Calu3 (cell line): Measurements from ENCODE around the gene KLHDC10. TPM values are rescaled to one million over a fixed set of nuclear protein-coding genes. Genes with fewer than 3 reads are reported as not detected.
"Not testable (repeated sequence)": the region's sequence is repeated elsewhere in the genome, so short reads cannot be mapped to it uniquely, and the experiment has no call there.

Experiments used
- BruUV-seq: library from RNA; stranded (reverse); fragments of 400-500 nt; replicated peaks from 2 replicates; lab custom pipeline; 2021; lab: Mats Ljungman, UMichigan
- CTCF ChIA-PET: fragments of 300-600 bp; sonication (Branson Sonifier 250); formaldehyde crosslinking; loops from one replicate; lab custom pipeline; 2022; ENCODE audit warnings: antibody characterized with exemption; lab: Charles Lee
- DNase-seq: peaks from one replicate; pipeline ENCODE4 v3.0.0; 2022
- H3K27ac Mint-ChIP-seq: one replicate; pipeline ENCODE4 v1.8.0; 2022; ENCODE audit warnings: mixed read lengths; ENCODE audit not compliant: unreplicated experiment
- H3K27me3 Mint-ChIP-seq: one replicate; pipeline ENCODE4 v1.8.0; 2022; ENCODE audit warnings: mixed read lengths; ENCODE audit not compliant: unreplicated experiment
- H3K36me3 Mint-ChIP-seq: one replicate; pipeline ENCODE4 v1.8.0; 2022; ENCODE audit warnings: mild to moderate bottlenecking, moderate library complexity, mixed read lengths; ENCODE audit not compliant: insufficient read depth, unreplicated experiment
- H3K4me1 Mint-ChIP-seq: one replicate; pipeline ENCODE4 v1.8.0; 2022; ENCODE audit warnings: mild to moderate bottlenecking, low read depth, mixed read lengths; ENCODE audit not compliant: unreplicated experiment
- H3K4me3 Mint-ChIP-seq: one replicate; pipeline ENCODE4 v1.8.0; 2022; ENCODE audit warnings: mild to moderate bottlenecking, low read depth, moderate library complexity, mixed read lengths; ENCODE audit not compliant: unreplicated experiment
- H3K9me3 Mint-ChIP-seq: one replicate; pipeline ENCODE4 v1.8.0; 2022; ENCODE audit warnings: low read depth, mixed read lengths; ENCODE audit not compliant: unreplicated experiment
- CTCF ChIP-seq: fragments of 200-600 bp; IDR thresholded peaks from one replicate; pipeline ENCODE4 v1.8.0; 2022; ENCODE audit warnings: antibody characterized with exemption; ENCODE audit not compliant: unreplicated experiment
- intact Hi-C: fragments of 100-400 bp; cut with micrococcal nuclease; formaldehyde crosslinking; loops from one replicate; pipeline ENCODE4 v1.10.0; 2022; ENCODE audit not compliant: unreplicated experiment
- total RNA-seq: library from RNA; stranded (reverse); gene quantifications from 2 replicates; pipeline ENCODE4 v1.2.3, GENCODE V29; 2022

KLHDC10 gene
- total RNA-seq, 1 experiment from 2014 or later = 35.3 TPM

GRCh38 chr7:130182990-130183389 is 112.7 kb downstream of the KLHDC10 start:
- no peak for DNase-seq
- no peak overlapping the region for H3K27ac Mint-ChIP-seq
- no peak for TF ChIP-seq CTCF
- H3K27me3 Mint-ChIP-seq = no peaks in the 10 kb centered on the region
- no peaks in the 10 kb centered on the region for H3K9me3 Mint-ChIP-seq
- H3K4me3 Mint-ChIP-seq = no peak overlapping the region
- H3K36me3 Mint-ChIP-seq = peaks cover 15% of the 10 kb centered on the region
- BruUV-seq = no TSS peak
- intact Hi-C loops = no loop called here
- CTCF ChIA-PET = no interaction called here
- no peaks in the 10 kb centered on the region for H3K4me1 Mint-ChIP-seq

GRCh38 chr7:130184349-130184748 is 114.0 kb downstream of the KLHDC10 start:
- DNase-seq, H3K27me3 Mint-ChIP-seq, H3K4me3 Mint-ChIP-seq, H3K36me3 Mint-ChIP-seq, intact Hi-C loops, H3K27ac Mint-ChIP-seq, CTCF ChIA-PET, H3K9me3 Mint-ChIP-seq, BruUV-seq, H3K4me1 Mint-ChIP-seq: not testable (repeated sequence)

Other genes with a start within 250 kb of the KLHDC10 start
- gene UBE2H, start 117.6 kb upstream of the KLHDC10 start, total RNA-seq = 103 and 115 TPM in 2 replicates
- 16.6 and 16.7 TPM in 2 replicates for gene ZC3HC1, start 19.2 kb upstream of the KLHDC10 start, total RNA-seq
- 26.6 and 26.8 TPM in 2 replicates for gene TMEM209, start 134.9 kb downstream of the KLHDC10 start, total RNA-seq
- gene SSMEM1, start 137.3 kb downstream of the KLHDC10 start, total RNA-seq = not detected in 2 replicates
- not detected in 2 replicates for gene CPA2, start 196.3 kb downstream of the KLHDC10 start, total RNA-seq
- not detected in 2 replicates for gene CPA4, start 222.6 kb downstream of the KLHDC10 start, total RNA-seq